Pons (tissue), 1 donor: Measurements from ENCODE around the gene IL3.
A peak's percentile ranks its signal among the peaks of the same experiment; 100 is the strongest.

Source experiments
- DNase-seq: peaks from one replicate; pipeline ENCODE4 v3.0.0-alpha.2; 2016; ENCODE audit warnings: low spot score

The IL3 gene

DNA sequence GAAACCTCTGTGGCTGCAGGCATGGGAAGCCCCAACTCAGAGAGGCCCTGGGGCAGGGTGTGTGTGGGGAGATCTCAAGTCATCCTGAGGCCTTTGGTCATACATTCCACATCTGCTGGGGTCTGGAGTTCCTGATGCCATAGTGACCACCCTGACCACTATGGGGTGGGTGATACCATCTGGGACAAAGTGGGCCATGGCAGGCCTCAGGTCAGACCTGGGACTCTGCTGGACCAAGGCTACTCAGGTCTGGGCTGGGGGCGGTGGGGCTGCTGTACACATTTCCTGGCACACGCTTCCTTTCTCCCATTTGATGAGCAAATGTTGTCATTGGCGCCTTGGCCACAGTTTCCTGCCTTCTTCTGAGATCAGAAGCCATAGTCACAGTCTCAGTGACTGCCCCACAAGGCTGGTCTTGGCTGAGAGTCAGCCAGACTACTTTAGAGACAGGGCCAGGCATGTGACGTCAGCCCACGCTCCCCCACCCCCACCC, 33.9 kb upstream of the IL3 start:
- no peak for DNase-seq

DNA sequence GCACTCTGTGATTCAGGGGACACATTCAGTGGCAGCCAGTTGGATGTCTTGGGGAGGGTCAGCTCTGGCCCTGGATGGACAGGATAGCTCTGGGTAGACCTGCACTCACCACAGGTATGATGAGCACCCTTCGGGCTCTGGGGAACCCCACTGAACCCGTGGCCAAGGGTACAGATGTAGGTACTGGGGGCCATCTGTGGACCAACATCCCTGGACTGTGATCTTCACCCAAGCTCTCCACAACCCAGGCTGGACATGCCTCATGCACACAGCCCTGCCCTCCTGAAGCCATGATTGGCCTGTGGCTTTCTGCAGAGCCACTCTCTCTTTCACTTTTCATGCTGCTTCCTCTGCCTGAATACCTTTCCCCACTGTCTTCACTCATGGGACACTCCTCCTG, 33.4 kb upstream of the IL3 start:
- no peak for DNase-seq

DNA sequence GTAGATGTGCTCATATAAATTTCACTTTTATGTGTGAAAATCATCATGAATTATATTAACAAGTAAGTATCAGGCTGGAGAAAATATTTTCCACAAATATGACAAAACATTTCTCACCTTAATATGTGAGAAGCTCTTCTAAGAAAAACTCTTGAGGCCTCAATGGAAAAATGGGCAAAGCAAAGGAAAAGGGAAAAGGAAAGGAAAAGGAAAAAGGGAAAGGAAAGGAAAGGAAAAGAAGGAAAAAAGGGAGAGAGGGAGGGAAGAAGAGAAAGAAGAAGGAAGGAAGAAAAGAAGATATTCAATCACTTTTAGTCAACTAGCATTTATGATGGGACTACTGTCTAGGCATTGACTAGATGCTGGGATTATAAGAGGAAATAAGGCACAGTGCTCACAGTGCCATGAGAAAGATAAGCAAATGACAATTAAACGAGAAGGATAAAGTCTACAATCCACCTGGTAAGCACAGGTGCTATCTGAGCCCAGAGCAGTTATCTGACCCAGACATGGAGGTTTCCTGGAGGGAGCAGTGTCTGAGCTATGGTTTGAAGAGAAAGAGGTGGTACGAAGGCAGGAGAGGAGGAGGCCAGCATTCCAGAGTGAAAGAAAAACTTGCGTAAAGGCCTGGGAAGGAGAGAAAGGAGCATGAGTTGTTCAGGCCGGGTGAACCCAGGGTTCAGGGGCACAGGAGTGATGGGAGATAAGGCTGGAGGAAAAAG, 30.7 kb upstream of the IL3 start:
- DNase-seq, result no peak

DNA sequence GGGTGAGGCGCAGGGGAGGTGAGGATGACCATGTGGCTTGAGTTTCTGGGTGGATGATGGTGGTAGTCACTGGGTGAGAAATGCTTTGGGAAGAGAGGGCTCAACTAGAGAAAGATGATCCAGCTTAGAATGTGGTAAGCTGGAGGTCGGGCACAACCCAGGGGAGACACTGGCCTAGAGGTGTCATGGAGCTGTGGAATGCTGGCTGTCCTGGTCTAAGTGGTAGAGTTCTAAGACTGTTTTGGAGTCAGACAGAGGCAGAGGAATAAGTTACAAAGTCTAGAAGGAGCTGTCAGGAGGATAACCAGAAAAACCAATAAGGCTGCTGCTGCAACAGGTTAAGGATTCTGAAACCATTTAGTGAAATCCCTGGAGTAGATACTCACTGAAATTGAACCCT, 29.8 kb upstream of the IL3 start:
- no peak for DNase-seq

DNA sequence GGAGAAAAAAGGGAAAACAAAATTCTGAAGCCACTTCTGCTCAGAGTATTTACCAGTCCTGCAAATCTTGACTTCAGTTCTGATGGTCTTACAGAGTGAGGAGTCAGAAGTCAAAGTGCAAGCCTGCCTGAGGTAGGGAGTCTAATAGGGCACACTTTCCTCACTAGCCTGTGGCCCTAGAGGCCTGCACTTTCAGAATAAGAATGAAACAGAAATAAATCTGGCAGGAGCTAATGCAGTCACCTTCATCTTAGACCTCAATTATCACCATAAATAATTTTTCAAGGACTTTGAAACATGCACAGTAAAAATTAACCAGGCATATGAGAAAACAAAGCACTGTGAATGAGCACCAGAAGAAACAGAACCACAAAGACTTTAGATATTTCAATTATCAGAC, 28.3 kb upstream of the IL3 start:
- DNase-seq, result no peak

DNA sequence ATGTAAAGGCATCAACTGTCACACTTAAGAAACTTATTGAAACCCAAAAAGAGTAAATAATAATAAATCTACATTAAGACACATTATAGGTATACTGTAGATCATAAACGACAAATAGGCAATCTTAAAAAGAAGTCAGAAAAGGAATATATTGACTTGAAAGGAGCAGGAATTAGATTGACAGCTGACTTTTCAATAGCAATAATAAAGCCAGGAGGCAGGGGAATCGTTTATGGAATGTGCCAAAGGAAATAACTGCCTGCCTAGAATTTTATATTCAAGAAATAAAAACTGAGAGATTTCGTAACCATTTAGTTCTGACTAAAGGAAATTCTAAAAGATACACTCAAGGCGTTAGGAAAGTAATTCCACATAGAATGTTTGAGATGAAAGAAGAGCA, 27.3 kb upstream of the IL3 start:
- no peak for DNase-seq

DNA sequence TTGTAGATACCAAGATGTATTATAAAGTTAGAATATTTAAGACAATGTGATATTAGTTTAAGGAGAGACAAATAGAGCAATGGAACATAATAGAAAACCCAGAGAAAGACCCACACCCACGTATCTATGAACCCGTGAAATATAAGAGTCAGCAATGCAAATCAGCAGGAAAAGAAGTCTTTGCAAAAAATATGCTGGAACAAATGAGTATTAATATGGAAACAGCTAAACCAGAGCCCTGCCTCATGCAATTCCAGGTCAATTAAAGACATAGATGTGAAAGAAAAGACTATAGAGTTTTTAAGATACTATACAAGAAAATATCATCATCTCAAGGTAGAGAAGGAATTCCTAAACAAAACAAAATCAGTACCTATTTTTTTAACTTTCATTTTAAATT, 23.1 kb upstream of the IL3 start:
- no peak for DNase-seq

DNA sequence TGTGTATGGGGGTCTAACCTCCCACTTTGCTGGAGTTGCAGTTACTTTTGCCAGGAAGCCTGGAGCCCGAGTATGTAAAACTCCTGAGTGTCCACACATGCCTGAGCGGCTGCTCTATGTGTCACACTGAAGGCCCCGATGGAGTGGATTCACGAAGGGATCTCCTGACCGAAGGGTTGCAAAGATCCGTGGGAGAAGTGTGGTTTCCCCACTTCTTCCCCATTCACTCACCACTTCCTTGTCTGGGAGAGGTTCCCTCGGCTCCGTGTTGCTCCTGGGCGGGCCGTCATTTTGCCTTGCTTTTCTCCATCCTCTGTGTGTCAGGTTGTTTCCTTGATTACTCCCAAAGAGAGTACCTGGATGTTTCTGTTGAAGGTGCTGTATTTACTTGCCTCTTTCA, 16.2 kb upstream of the IL3 start:
- peak; percentile 56 for DNase-seq

DNA sequence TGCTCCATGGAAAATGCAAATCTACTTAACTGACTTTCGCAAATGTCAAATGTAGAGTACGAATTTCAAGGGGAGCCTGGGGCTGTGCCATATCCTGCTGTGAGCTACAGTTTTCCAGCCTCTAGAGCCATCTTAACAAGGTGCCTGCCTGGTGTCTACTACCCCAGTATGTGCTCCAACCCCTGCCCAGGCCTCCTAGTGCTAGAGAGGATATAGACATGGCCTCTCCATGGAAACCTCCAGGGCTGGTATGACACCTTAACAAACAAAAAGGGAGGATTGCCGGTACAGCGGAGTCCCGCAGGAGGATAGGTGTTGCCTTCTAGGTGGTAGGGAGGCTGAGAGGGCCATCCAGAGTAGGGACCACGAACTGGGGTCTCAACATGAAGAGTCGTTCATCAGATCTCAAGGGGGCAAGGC, 13.6 kb upstream of the IL3 start:
- DNase-seq, result no peak

DNA sequence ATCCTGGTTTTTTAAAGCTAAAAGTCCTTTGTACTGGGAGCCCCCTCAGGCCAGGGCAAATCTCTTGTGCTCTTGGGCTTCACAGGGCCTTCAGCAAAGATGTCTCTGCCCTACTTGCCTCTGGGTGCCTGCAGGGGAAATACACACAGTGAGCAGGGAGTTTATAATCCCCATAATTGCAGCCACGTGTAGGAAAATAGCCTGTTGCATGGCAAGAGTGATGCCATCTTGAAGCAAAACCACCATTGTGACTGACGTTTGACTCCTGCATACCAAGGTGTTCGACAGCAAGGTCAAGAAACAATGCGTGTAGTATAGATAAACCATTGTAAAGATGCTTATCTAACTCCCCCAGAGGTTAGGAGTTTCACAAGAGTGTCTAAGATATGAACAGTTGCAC, 11.4 kb upstream of the IL3 start:
- no peak for DNase-seq

DNA sequence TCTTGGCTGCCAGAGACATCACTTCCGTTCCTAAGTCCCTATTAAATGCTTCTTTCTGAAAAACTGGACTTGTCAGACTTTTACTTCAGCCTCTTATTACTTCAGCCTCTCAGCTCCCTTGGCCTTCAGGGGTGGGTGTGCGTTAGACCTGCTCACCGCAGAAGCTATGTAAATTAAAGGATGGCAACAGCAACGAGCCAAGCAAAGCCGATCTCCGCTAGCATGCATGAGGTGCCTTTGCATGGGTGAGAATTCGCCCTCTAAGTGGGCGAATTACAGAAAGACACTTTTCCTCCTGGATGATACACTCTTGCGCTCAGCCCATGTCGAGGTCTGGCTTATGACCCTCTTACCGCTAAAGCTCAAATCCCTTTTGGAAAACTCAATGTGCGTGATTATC, 10.9 kb upstream of the IL3 start:
- no peak for DNase-seq

DNA sequence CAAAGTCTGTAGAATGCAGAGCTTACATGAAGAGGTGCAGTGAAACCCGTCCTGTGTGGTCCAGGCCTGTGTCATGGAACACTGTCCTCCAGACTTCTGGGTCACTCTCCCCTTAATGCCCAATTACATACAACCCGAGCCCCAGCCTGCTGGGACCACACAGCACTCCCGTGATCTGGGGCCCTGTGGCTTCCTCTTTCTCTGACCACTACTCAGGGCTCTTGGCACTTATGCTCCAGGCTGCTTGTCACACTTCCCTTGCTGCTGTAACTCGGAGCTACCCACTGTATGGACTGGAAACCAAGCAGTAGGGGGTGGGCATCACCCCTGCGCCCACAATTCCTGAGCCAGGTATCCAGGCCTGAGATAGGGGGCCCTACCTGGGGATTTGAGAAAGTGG, 10.3 kb upstream of the IL3 start:
- DNase-seq, result peak; percentile 72

DNA sequence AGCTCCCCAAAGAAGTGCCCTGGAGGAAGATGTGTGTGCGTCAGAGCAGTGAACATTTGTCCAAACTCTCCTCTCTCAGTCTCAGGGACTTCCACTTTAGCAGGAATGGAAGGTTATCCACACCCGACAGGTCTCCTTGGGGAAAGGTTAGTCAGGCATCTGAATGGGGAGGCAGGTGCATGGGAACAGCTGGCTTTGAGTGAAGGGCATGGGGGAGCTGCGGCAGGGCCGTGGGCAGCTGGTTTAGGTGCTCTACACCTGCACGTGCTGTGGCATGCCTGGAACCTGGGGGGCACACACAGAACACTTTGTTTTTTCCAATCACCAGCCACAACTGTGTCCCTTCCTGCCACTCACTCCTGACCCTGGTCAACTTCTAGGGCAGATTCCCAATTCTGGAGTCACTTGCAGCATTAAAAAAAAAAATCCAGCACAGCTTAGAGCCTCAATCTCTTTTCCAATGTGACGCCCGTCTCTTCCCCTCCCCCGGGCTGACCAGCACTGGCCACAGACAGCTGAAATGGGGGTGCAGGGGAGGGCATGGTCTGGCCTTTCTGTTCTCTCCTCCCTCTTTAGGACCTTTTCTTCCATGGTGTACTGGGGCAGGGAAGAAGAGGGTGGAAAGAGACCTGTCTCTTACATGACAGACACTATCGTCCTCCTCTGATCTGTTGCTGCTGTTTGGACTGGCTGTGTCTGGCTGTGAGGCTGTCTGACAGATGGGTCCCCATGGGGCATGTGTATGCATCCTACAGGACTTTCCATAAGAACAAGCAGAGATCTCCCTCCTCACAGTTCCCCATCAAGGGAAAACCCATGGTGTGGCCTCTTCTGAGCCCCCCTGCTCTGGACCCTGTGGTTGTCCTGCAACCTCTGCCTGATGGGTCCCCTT, 9.5 kb upstream of the IL3 start:
- DNase-seq, result no peak

DNA sequence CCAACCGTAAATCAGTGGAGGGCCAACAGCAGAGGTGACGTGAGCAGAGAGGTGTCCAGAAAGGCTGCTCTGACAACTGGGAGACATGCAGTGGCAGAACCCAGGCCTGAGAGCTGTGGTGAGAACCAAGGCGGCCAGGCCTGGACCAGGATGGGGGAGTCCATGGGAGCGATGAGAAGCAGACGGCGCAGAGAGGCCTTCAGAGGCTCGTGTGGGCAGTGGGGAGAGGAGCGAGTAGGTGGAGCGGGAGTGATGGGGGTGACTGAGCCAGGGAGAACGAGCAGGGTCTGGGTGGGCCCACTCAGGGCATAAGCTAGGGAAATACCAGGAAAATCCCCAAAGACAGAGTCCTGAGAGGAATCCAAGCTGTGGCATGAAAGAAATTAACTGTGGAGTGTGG, 7.9 kb upstream of the IL3 start:
- no peak for DNase-seq

DNA sequence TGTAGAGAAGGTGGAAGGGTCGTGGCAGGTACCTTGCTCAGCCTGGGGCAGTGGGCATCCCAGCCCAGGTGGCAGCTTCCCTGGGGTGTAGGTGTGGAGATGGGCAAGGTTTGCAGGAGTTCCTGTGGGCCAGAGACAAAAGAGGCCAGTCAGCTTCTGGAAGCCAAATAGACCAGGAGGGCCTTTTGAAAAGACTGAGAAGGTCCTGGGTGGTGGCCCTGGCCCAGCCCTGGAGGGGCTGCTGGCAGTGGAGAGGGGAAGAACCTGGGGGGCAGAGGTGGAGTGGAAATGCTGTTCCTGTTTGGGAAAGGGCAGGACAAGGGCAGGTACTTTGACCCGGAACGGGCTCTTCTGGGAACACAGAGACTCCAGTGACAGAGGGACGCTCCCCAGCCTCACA, 7.0 kb upstream of the IL3 start:
- DNase-seq, result no peak

DNA sequence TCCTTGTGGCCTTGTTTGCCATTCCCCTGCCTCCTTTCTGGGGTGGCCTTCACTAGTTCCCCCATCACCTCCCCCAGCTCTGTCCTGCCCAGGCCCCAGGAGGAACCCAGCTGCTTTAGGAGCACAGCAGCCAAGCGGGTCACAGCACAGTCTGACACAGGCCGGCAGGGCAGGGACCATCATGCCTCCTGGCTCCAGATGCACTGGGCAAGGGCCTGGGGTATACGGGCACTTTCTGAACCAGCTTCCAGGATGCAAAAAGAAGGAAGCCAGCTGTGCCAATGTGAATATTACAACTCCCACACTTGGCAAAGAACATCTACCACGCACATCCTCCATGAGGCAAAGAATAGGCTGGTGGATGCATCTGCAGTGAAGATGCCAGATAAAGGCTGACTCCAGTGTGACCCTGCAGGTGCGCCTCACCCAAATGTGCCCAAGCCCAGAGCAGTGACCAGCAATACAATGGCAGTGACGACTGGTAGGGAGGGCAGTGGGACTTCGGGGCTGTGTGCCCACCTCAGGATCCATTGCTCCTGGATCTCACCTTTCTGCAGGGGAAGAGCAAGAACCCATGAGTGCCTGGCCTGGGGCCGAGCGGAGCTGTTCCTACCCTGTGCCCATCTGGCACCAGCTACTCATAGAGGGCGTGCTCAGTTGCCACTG, 6.3 kb upstream of the IL3 start:
- no peak for DNase-seq

DNA sequence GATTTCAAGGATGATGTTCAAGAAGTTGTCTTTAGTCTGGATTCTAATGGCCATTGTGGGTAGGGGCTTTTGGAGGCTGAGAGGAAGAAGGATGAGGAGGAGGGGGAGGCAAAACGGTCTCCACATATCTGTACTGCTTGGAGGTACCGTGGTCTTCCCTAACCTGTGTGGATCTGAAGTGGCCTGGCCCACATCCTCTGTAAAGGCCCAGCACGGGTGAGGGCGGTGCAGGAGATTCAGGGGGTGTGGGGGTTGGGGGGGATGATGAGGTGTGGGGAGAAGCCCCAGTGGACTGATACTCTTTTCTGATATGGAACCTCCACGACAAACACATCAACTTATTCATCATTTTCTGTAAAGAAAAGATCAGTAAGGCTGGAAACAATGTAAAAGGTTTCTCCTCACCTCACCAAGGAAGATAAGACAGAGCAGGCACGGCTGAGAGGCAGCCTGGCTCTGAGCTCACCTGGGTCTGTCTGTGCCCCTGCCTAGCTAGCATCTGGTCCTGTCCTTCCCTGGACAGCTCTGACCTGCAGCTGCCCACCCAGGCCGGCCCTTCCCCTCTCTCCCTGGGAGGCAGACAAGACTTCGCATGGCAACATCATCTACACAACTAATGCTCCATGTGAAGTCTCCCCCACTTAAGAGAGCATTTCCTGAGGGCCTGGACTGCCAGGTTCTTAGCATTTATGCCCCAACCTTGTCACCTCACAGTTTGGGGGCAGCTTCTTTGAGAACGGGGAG, 5.6 kb upstream of the IL3 start:
- DNase-seq, result no peak

DNA sequence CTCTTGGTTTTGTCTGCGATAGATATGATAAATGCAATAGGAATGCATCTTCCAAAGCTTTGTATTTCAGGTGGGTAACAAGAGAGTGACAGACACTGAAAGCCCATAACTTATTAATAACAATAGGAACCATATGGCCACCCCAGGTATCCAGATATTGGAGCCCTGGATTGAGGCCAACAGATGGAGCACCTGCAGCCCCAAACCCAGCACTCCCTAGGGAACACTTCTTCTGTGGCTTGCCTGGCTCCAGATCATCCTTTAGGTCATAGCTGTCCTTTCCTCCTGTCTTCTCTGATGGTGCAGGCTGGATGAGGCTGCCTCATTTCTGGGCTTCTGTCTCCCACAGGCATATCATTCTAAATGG, 5.0 kb upstream of the IL3 start:
- no peak for DNase-seq

DNA sequence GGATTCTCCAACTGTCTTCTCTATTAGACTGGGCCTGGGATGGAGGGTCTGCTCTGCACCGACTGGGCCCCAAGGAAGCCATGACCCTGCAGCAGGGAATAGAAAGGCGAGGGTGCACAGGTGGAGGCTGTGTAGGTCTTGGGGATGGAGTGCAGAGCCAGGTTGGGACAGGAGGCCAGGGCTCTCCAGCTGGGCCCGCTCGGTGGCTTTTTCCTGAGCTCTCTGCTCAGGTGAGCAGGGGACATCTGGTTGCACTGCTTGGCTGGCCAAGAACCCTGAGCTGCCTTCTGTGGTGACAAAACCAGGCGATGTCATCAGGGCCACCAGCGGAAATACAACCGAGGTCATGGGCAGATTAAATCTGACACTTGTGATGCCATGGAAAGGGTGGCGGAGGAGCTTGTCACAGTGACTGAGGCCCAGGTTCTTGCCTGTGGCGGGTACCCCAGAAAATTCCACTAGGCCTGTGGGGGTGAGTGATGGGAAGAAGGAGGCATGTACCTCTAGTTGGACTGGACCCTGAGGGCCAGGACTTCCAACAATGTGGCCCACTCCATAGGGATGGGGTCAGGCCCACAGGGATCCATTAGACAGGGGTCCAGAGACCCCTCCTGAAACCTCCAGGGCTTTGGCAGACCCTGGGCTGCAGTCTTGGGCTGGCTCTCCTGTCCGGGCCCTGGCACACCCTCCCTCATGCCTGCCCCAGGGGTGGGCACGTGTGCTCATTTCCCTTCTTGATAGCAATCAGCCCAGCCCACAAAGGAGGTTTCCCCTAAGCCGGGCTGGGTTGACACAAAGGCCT, 4.4 kb upstream of the IL3 start:
- DNase-seq, result no peak

DNA sequence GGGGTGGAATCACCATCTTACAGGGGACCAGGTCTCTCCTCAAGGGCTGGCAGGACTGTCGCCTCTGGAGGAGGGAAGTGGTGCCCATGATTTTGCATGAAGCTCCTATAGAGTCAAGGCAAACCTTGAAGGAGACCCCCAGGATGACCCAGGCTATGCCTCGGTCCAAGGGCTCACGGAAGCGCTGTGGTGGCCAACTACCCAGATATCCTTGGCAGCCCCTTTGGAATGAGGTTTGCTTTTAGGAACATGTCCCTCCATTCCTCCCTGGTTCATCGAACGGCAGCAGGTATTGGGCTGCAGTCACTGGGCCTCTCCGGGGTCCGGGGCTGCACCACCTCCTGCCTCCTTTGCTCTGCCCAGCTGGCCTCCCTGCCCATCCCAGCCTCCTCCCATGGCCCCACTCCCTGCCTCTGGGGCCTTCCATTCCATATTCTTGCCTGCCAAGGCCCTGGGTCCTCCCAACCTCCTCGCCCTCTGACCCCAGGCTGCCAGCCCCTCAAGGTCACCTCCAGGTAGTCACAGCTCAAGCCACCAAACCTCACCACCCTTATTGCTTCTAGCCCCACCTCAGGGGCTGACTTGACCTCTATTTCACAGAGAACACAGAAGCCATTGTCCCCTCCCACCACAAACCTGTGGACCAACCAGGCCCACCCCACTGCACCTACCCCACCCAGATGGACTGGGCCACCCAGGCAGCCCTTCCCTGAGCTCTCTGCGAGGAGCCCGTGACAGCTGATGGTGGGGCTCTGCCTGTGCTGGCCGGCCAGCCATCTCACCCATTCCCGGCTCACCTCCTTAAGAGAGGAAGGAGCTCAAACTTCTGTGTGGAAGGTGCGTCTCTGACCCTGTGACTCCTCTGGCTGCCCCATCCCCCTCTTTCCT, 3.6 kb upstream of the IL3 start:
- DNase-seq, result no peak
